Smooth muscle cell (in vitro differentiated cells): ENCODE data around the gene TP53BP1. TPM values are rescaled to one million over a fixed set of nuclear protein-coding genes. Genes with fewer than 3 reads are reported as not detected.

Experiments used
- DNase-seq: peaks from one replicate; lab custom pipeline; 2025; ENCODE audit not compliant: unreplicated experiment; lab: John Stamatoyannopoulos, UW
- H2AFZ ChIP-seq: fragments of 200-600 bp; sonication (generic); 2 replicates; pipeline ENCODE4 v1.6.0; 2016; ENCODE audit warnings: antibody characterized with exemption, low read depth, mild to moderate bottlenecking
- H3F3A ChIP-seq: fragments of 200-600 bp; sonication (generic); 2 replicates; pipeline ENCODE4 v1.6.0; 2017; ENCODE audit warnings: antibody characterized with exemption, low read depth
- H3K27ac ChIP-seq: fragments of 200-600 bp; sonication (generic); 2 replicates; pipeline ENCODE4 v1.5.1; 2016; ENCODE audit warnings: low read depth, mild to moderate bottlenecking
- H3K27me3 ChIP-seq: fragments of 200-600 bp; sonication (generic); 2 replicates; pipeline ENCODE4 v1.6.1; 2016; ENCODE audit warnings: low read depth, mild to moderate bottlenecking
- H3K36me3 ChIP-seq: fragments of 200-600 bp; sonication (generic); 2 replicates; pipeline ENCODE4 v1.5.1; 2016; ENCODE audit warnings: low read depth
- H3K4me1 ChIP-seq: fragments of 200-600 bp; sonication (generic); 2 replicates; pipeline ENCODE4 v1.5.1; 2016; ENCODE audit warnings: low read depth
- H3K4me2 ChIP-seq: fragments of 200-600 bp; sonication (generic); 2 replicates; pipeline ENCODE4 v1.6.0; 2016; ENCODE audit warnings: mild to moderate bottlenecking
- H3K4me3 ChIP-seq: fragments of 200-600 bp; sonication (generic); 2 replicates; pipeline ENCODE4 v1.5.1; 2016; ENCODE audit warnings: mild to moderate bottlenecking
- H3K79me2 ChIP-seq: fragments of 200-600 bp; sonication (generic); 2 replicates; pipeline ENCODE4 v1.6.0; 2016; ENCODE audit warnings: low read depth, mild to moderate bottlenecking
- H3K9ac ChIP-seq: fragments of 200-600 bp; sonication (generic); 2 replicates; pipeline ENCODE4 v1.6.0; 2016; ENCODE audit warnings: low read depth
- H3K9me3 ChIP-seq: fragments of 200-600 bp; sonication (generic); replicated peaks from 2 replicates; pipeline ENCODE4 v1.5.1; 2016; ENCODE audit warnings: low read depth
- H4K20me1 ChIP-seq: fragments of 200-600 bp; sonication (generic); 2 replicates; pipeline ENCODE4 v1.6.0; 2016; ENCODE audit warnings: low read depth
- CTCF ChIP-seq: fragments of 200-600 bp; sonication (generic); IDR thresholded peaks from 2 replicates; pipeline ENCODE4 v1.5.1; 2017; ENCODE audit warnings: borderline replicate concordance, mild to moderate bottlenecking, antibody characterized with exemption; ENCODE audit not compliant: insufficient read depth, poor library complexity, severe bottlenecking
- WGBS: methylation state at CpG from one replicate; pipeline ENCODE4 v1.1.7; 2016; ENCODE audit warnings: low lambda C conversion rate; 5-methylcytosine and 5-hydroxymethylcytosine counted together
- polyA plus RNA-seq: library from polyadenylated mRNA; unstranded; fragments of >200 nt; fragmentation: Nextera tagmentation; extraction: Ambion mirVana; gene quantifications from 2 replicates; pipeline ENCODE4 v1.2.1, GENCODE V29; 2016
- total RNA-seq: library from RNA; depleted of rRNA; stranded (reverse); fragments of >200 nt; gene quantifications from 2 replicates; pipeline ENCODE4 v1.2.3, GENCODE V29; 2014

TP53BP1 gene
- total and polyA plus RNA-seq, 2 experiments from 2014 or later: 24.1 to 41.5 TPM

DNA sequence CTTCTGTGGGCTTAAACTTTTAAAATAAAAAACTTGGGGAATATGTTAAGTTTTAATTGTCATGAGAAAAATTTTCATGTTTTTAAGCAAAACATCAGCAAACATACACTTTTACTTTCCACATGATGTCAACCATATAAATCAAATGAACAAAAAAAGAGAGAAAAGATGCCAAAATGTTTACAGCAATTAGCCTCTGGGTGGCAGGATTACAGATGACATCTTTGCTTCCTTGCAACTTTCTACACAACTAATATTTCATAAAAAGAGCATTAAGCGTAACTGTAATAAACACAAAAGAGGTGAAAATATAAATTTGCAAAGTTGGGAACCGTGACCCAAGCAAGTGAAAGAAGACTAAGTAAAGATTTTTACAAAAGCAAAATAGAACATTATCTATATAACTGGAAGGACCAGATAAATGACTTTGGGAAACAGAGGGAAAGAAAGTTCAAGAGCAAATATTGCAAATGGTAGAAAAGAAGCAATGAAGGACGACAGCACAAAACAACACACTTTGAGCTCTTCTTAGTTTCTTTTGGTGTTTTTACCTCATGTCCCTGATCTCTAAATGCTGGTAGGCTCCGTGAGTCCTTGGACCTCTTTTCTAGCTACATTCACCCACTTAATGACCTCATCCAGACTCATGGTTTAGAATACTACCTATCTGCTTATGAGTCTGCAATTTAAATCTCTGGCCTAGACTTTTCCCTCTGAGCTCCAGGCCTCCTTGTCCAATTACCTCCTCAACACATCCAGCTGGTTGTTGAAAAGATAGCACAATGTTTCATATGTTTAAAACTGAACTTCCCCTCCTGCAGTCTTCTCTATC, 9.4 kb downstream of the TP53BP1 start:
- Histone ChIP-seq H3K27me3 (no peaks in the 10 kb centered on the region), H3K4me2 (no peak overlapping the region), H3K4me3 (no peak overlapping the region), H3K9ac (no peak overlapping the region), H3K79me2 (peaks cover 51% of the 10 kb centered on the region), H4K20me1 (peaks cover 93% of the 10 kb centered on the region), H3F3A (no peaks in the 10 kb centered on the region), H3K4me1 (no peaks in the 10 kb centered on the region), H3K27ac (no peak overlapping the region), H3K36me3 (peaks cover 19% of the 10 kb centered on the region), H3K9me3 (no peaks in the 10 kb centered on the region), H2AFZ (no peak overlapping the region)
- peak; percentile 15 for TF ChIP-seq CTCF
- WGBS: 87% methylated on average over 4 of the region's 4 CpGs
- no peak for DNase-seq

GRCh38 chr15:43473885-43474284, 19.1 kb downstream of the TP53BP1 start:
- Histone ChIP-seq H3K79me2 (no peaks in the 10 kb centered on the region), H3K4me2 (no peak overlapping the region), H3K4me1 (no peaks in the 10 kb centered on the region), H3K27ac (no peak overlapping the region), H3K4me3 (no peak overlapping the region), H3F3A (no peaks in the 10 kb centered on the region), H4K20me1 (peaks cover 19% of the 10 kb centered on the region), H2AFZ (no peak overlapping the region), H3K9me3 (no peaks in the 10 kb centered on the region), H3K36me3 (peaks cover 51% of the 10 kb centered on the region), H3K9ac (no peak overlapping the region), H3K27me3 (no peaks in the 10 kb centered on the region)
- WGBS: 96% methylated on average over 19 of the region's 25 CpGs
- TF ChIP-seq CTCF: no peak
- DNase-seq: no peak

DNA sequence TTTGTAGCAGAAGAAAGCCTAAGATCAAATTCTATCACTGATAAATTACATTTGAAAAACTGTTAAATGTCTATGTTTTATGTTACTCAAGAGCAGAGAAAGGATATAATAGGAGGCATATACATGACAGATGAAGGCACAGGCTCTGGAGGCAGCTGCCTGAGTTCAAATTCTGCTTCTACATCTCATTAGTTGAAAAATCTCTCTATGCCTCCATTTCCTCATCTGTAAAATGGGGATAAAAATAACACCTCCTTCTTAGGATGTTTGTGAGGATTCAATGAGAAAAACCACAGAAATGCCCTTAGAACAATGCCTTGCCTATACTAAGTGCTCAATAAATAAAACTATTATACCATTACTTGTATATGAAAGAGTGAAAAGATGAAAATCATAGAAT, 21.0 kb downstream of the TP53BP1 start:
- peaks cover 36% of the 10 kb centered on the region for H3K36me3 ChIP-seq

More for the DNA sequence above, 21.0 kb downstream of the TP53BP1 start:
- TF ChIP-seq CTCF: no peak
- Histone ChIP-seq H3K9me3 (no peaks in the 10 kb centered on the region), H3K27me3 (no peaks in the 10 kb centered on the region), H3F3A (no peaks in the 10 kb centered on the region), H3K9ac (no peak overlapping the region), H4K20me1 (peaks cover 11% of the 10 kb centered on the region), H3K4me2 (no peak overlapping the region), H3K4me3 (no peak overlapping the region), H3K4me1 (no peaks in the 10 kb centered on the region), H3K27ac (no peak overlapping the region), H3K79me2 (no peaks in the 10 kb centered on the region), H2AFZ (no peak overlapping the region)
- DNase-seq: no peak
